GM12878 (cell line): Measurements from ENCODE around the gene HOGA1. TPM values are rescaled to one million over a fixed set of nuclear protein-coding genes. Genes with fewer than 3 reads are reported as not detected.

ENCODE experiments used
- ATAC-seq: fragments of 200-7000 bp; cut with Tn5 transposase; 3 replicates; pipeline ENCODE4 v1.9.1; 2020; ENCODE audit warnings: mild to moderate bottlenecking, moderate library complexity
- BruUV-seq: library from RNA; stranded (reverse); fragments of 400-500 nt; replicated peaks from 2 replicates; lab custom pipeline; 2021; lab: Mats Ljungman, UMichigan
- CTCF ChIA-PET: fragments of 300-600 bp; sonication (Branson Sonifier 250); formaldehyde crosslinking; extraction: SDS; loops from one replicate; lab custom pipeline; 2021; ENCODE audit warnings: inconsistent platforms; lab: Yijun Ruan, JAX
- POLR2A ChIA-PET: fragments of 350-600 bp; formaldehyde crosslinking; extraction: SDS; loops from one replicate; lab custom pipeline; 2021; ENCODE audit warnings: inconsistent platforms; lab: Charles Lee
- RAD21 ChIA-PET: fragments of 300-600 bp; sonication (Branson Sonifier 250); formaldehyde crosslinking; loops from one replicate; lab custom pipeline; 2023; ENCODE audit warnings: antibody characterized with exemption; ENCODE audit not compliant: unreplicated experiment; lab: Charles Lee
- SMC1A ChIA-PET: fragments of 300-600 bp; sonication (Branson Sonifier 250); formaldehyde crosslinking; loops from one replicate; lab custom pipeline; 2023; ENCODE audit not compliant: unreplicated experiment, uncharacterized antibody; lab: Charles Lee
- DNase-seq: peaks from one replicate; pipeline ENCODE4 v3.0.0-alpha.2; 2011; ENCODE audit warnings: low read depth, low spot score
- FAIRE-seq: peaks from 3 replicates; lab custom pipeline; 2011; peaks lifted over from hg19 to GRCh38; lab: Jason Lieb, UNC
- H2AFZ ChIP-seq: 2 replicates; pipeline ENCODE4 v1.6.0; 2011; ENCODE audit warnings: low read depth, low read length, control low read depth; ENCODE audit not compliant: control insufficient read depth
- H3K27ac ChIP-seq: 2 replicates; pipeline ENCODE4 v1.5.1; 2011; ENCODE audit warnings: control low read depth; ENCODE audit not compliant: control insufficient read depth, insufficient read depth
- H3K27me3 ChIP-seq, 2 experiments: replicated peaks in 1 of 2; 2 replicates each; pipeline versions ENCODE4 v1.6.0 to v1.6.1; 2011; ENCODE audit warnings: low read length in 1 of 2; ENCODE audit not compliant: control insufficient read depth in 2 of 2, insufficient read depth in 2 of 2
- H3K36me3 ChIP-seq, 2 experiments: 2 replicates each; pipeline ENCODE4 v1.5.1; 2011; ENCODE audit warnings: low read length in 1 of 2; ENCODE audit not compliant: control insufficient read depth in 2 of 2, insufficient read depth in 2 of 2
- H3K4me1 ChIP-seq: 2 replicates; pipeline ENCODE4 v1.6.1; 2011; ENCODE audit warnings: mild to moderate bottlenecking, low read length, moderate library complexity, mixed read lengths; ENCODE audit not compliant: control insufficient read depth, insufficient read depth
- H3K4me2 ChIP-seq: 2 replicates; pipeline ENCODE4 v1.6.0; 2011; ENCODE audit warnings: control low read depth; ENCODE audit not compliant: control insufficient read depth, insufficient read depth
- H3K4me3 ChIP-seq: fragments of 200-600 bp; sonication (generic); 2 replicates; pipeline ENCODE4 v1.5.1; 2016
- H3K79me2 ChIP-seq: 2 replicates; pipeline ENCODE4 v1.6.0; 2011; ENCODE audit warnings: low read length; ENCODE audit not compliant: control insufficient read depth, insufficient read depth
- H3K9ac ChIP-seq: 2 replicates; pipeline ENCODE4 v1.8.0; 2011; ENCODE audit warnings: low read length, control low read depth, mixed read lengths; ENCODE audit not compliant: control insufficient read depth, insufficient read depth
- H3K9me3 ChIP-seq: replicated peaks from 3 replicates; pipeline ENCODE4 v1.5.1; 2011; ENCODE audit warnings: mild to moderate bottlenecking, low read length; ENCODE audit not compliant: control insufficient read depth, insufficient read depth
- H4K20me1 ChIP-seq: 2 replicates; pipeline ENCODE4 v1.6.0; 2011; ENCODE audit not compliant: control insufficient read depth, insufficient read depth
- ATF3 ChIP-seq: IDR thresholded peaks from 2 replicates; pipeline ENCODE4 v1.6.1; 2011; ENCODE audit warnings: low read depth, mild to moderate bottlenecking, low read length, moderate library complexity, borderline replicate concordance; ENCODE audit errors: extremely low read depth
- BHLHE40 ChIP-seq, 2 experiments: fragments of 450-650 bp in 1 of 2; IDR thresholded peaks; 2 replicates each; pipeline ENCODE4 v1.6.1; 2011 to 2017; ENCODE audit warnings: low read depth in 2 of 2, borderline replicate concordance in 1 of 2, improper control_type of control experiment in 1 of 2, low read length in 1 of 2, mild to moderate bottlenecking in 1 of 2
- EED ChIP-seq: sonication (generic); IDR thresholded peaks from 2 replicates; pipeline ENCODE4 v1.6.1; 2016; ENCODE audit warnings: antibody characterized with exemption, low read depth
- FOS ChIP-seq: IDR thresholded peaks from 3 replicates; pipeline ENCODE4 v1.6.1; 2011; ENCODE audit warnings: borderline replicate concordance; ENCODE audit not compliant: insufficient read length; ENCODE audit errors: extremely low read depth
- HDAC2 ChIP-seq: fragments of 200-600 bp; sonication (generic); IDR thresholded peaks from 2 replicates; pipeline ENCODE4 v1.6.1; 2017
- NFYB ChIP-seq: IDR thresholded peaks from 2 replicates; pipeline ENCODE4 v1.6.1; 2011; ENCODE audit warnings: low read depth, mild to moderate bottlenecking, low read length, improper control_type of control experiment, moderate library complexity; ENCODE audit not compliant: insufficient read depth
- POLR2A ChIP-seq: IDR thresholded peaks from 2 replicates; pipeline ENCODE4 v1.6.1; 2011; ENCODE audit warnings: low read depth, mild to moderate bottlenecking, low read length
- POU2F2 ChIP-seq: IDR thresholded peaks from 3 replicates; pipeline ENCODE4 v1.6.1; 2011; ENCODE audit warnings: low read depth, mild to moderate bottlenecking, low read length, borderline replicate concordance
- RBBP5 ChIP-seq: fragments of 200-600 bp; sonication (generic); conservative IDR thresholded peaks from 2 replicates; pipeline ENCODE4 v1.6.1; 2016
- RELA ChIP-seq: fragments of 450-650 bp; IDR thresholded peaks from 2 replicates; pipeline ENCODE4 v1.8.0; 2014; ENCODE audit warnings: borderline replicate concordance; ENCODE audit not compliant: partially characterized antibody
- SP1 ChIP-seq: IDR thresholded peaks from one replicate; pipeline ENCODE4 v1.6.1; 2011; ENCODE audit warnings: low read depth, low read length
- ZBED1 ChIP-seq: IDR thresholded peaks from 2 replicates; pipeline ENCODE4 v1.6.1; 2016; ENCODE audit warnings: borderline replicate concordance
- ZNF274 ChIP-seq: IDR thresholded peaks from one replicate; pipeline ENCODE4 v1.8.0; 2011; ENCODE audit not compliant: insufficient read length, insufficient read depth
- WGBS: methylation state at CpG from one replicate; pipeline ENCODE4 v1.1.6; 2016; ENCODE audit warnings: low lambda C conversion rate; ENCODE audit not compliant: insufficient replicate concordance, insufficient coverage; ENCODE audit errors: missing lambda C conversion rate; 5-methylcytosine and 5-hydroxymethylcytosine counted together
- in situ Hi-C: fragments of 300-500 bp; cut with MboI; formaldehyde crosslinking; loops from 9 replicates; pipeline ENCODE4 v1.14.3; 2018; ENCODE audit warnings: mixed read lengths
- intact Hi-C: fragments of 100-400 bp; cut with micrococcal nuclease; formaldehyde crosslinking; loops from one replicate; pipeline ENCODE4 v1.14.2; 2022; ENCODE audit not compliant: unreplicated experiment
- polyA plus RNA-seq, 11 experiments: library from polyadenylated mRNA; depleted of rRNA in 4 of 11; unstranded in 6 of 11; stranded (reverse) in 5 of 11; fragments of >200 nt; fragmentation: Nextera tagmentation in 4 of 11; fragmentation: Illumina TruSeq in 1 of 11; extraction: Ambion mirVana in 4 of 11; extraction: Trizol in 1 of 11; gene quantifications; 1 replicate in 1 of 11; 2 replicates in 10 of 11; pipeline versions ENCODE4 v1.2.1 to v1.2.3, GENCODE V29; 2011 to 2016; ENCODE audit warnings: inconsistent platforms in 2 of 11, missing spikeins in 2 of 11, low read depth in 1 of 11
- total RNA-seq, 4 experiments: library from RNA; depleted of rRNA in 3 of 4; stranded (reverse); fragments of >200 nt in 3 of 4; fragmentation: Illumina TruSeq in 1 of 4; extraction: Trizol in 1 of 4; gene quantifications; 2 replicates each; pipeline versions ENCODE4 v1.2.1 to v1.2.3, GENCODE V29; 2013 to 2021
- TF ChIP-seq, protein P1 (sequence below): IDR thresholded peaks from 2 replicates; pipeline ENCODE4 v1.6.1; 2012; ENCODE audit warnings: low read depth, low read length, improper control_type of control experiment

Gene HOGA1
- total and polyA plus RNA-seq, 10 of the 15 experiments (the other 5 are each of a cell fraction or from before 2014, with no cell fraction given) = 0.01 to 0.19 (median 0.06) TPM; not detected in 6

- DNase-seq (no peak), FAIRE-seq (no peak), ATAC-seq (no peak)
- ChIA-PET CTCF (interaction anchor here (1.0 to 2.1 kb wide), 2 partner anchors 15 to 24 kb away, joined by 3 to 8 read pairs; partner anchors contain the start of gene ANKRD2), RAD21 (no interaction called here), SMC1A (no interaction called here), POLR2A (no interaction called here)
- Histone ChIP-seq H3K79me2 (no peaks in the 10 kb centered on the region), H3K27ac (no peak overlapping the region), H3K4me3 (no peak overlapping the region), H2AFZ (no peak overlapping the region), H3K9me3 (no peaks in the 10 kb centered on the region), H3K27me3 (no peaks in the 10 kb centered on the region), H3K4me1 (no peaks in the 10 kb centered on the region), H3K9ac (no peak overlapping the region), H3K4me2 (no peak overlapping the region), H4K20me1 (no peaks in the 10 kb centered on the region), H3K36me3 (no peaks in the 10 kb centered on the region)
- no TSS peak for BruUV-seq
- intact Hi-C loops = no loop called here
- WGBS = 70% methylated on average over 2 of the region's 2 CpGs
- TF ChIP-seq, protein P1, sequence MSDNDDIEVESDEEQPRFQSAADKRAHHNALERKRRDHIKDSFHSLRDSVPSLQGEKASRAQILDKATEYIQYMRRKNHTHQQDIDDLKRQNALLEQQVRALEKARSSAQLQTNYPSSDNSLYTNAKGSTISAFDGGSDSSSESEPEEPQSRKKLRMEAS = no peak
- TF ChIP-seq HDAC2 (no peak), ATF3 (no peak), POLR2A (no peak), RELA (no peak), BHLHE40 (IDR thresholded peaks at IDR 0.05; ENCODE audit: borderline replicate concordance in 1 of 2, low read depth in 2 of 2, low read length in 1 of 2) (no peak), EED (no peak), FOS (no peak), NFYB (no peak), ZBED1 (no peak), RBBP5 (no peak), POU2F2 (no peak), SP1 (no peak), ZNF274 (no peak)
- in situ Hi-C loops = no loop called here
Observed at GRCh38 chr10:97587183-97587582, 3.0 kb downstream of the HOGA1 start.
